ENCODE data around the gene GALNS.

GALNS gene

GRCh38 chr16:88883117-88883895 lies 26.6 kb upstream of the GALNS start:
- Histone ChIP-seq H3K4me3 (no peak overlapping the region), H3K27ac (no peak overlapping the region)
- TF ChIP-seq, protein P1, sequence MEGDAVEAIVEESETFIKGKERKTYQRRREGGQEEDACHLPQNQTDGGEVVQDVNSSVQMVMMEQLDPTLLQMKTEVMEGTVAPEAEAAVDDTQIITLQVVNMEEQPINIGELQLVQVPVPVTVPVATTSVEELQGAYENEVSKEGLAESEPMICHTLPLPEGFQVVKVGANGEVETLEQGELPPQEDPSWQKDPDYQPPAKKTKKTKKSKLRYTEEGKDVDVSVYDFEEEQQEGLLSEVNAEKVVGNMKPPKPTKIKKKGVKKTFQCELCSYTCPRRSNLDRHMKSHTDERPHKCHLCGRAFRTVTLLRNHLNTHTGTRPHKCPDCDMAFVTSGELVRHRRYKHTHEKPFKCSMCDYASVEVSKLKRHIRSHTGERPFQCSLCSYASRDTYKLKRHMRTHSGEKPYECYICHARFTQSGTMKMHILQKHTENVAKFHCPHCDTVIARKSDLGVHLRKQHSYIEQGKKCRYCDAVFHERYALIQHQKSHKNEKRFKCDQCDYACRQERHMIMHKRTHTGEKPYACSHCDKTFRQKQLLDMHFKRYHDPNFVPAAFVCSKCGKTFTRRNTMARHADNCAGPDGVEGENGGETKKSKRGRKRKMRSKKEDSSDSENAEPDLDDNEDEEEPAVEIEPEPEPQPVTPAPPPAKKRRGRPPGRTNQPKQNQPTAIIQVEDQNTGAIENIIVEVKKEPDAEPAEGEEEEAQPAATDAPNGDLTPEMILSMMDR (IDR thresholded peaks at IDR 0.05): no peak
- DNase-seq (ENCODE audit: low spot score): no peak

DNA sequence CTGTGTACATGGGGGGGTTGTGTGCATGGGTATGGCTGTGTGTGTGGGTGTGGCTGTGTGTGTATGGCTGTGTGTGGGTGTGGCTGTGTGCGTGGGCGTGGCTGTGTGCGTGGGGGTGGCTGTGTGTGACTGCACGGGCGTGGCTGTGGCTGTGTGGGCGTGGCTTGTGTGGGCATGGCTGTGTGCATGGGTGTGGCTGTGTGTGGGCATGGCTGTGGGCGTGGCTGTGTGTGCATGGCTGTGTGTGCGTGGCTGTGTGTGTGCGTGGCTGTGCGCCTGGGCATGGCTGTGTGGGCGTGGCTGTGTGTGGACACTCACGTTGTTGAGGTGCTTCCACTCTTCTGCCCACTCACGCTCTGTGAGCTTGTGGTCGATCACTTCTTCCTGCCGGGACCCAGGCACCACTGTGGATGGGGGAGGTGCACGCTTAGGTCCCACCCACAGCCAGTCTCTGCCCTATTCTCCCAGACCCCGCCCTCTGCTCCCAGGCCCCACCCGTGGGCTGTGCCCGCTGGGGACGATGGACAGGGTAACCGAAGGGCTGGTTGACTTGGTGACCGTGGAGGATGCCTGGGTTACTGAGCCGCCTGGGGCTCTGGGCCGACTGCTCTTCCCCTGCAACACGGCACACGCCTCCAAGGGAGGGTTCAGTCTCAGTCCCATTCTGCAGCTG lies 25.7 kb upstream of the GALNS start:
- no peak for DNase-seq (ENCODE audit: low spot score)

GRCh38 chr16:88881675-88882357 lies 25.1 kb upstream of the GALNS start:
- Histone ChIP-seq H3K27ac (no peak overlapping the region), H3K4me3 (no peak overlapping the region)
- TF ChIP-seq, protein P1 (IDR thresholded peaks at IDR 0.05): no peak
- DNase-seq (ENCODE audit: low spot score): no peak

More for the DNA sequence above, 25.7 kb upstream of the GALNS start:
- Histone ChIP-seq H3K4me3 (no peak overlapping the region), H3K27ac (no peak overlapping the region)
- TF ChIP-seq, protein P1 (IDR thresholded peaks at IDR 0.05): no peak

- no peak for DNase-seq (ENCODE audit: low spot score)
- Histone ChIP-seq H3K4me3 (peak overlapping the region; percentile 9), H3K27ac (no peak overlapping the region)
- TF ChIP-seq, protein P1 (IDR thresholded peaks at IDR 0.05): no peak
These were observed 24.4 kb upstream of the GALNS start for GRCh38 chr16:88881007-88881615.

DNA sequence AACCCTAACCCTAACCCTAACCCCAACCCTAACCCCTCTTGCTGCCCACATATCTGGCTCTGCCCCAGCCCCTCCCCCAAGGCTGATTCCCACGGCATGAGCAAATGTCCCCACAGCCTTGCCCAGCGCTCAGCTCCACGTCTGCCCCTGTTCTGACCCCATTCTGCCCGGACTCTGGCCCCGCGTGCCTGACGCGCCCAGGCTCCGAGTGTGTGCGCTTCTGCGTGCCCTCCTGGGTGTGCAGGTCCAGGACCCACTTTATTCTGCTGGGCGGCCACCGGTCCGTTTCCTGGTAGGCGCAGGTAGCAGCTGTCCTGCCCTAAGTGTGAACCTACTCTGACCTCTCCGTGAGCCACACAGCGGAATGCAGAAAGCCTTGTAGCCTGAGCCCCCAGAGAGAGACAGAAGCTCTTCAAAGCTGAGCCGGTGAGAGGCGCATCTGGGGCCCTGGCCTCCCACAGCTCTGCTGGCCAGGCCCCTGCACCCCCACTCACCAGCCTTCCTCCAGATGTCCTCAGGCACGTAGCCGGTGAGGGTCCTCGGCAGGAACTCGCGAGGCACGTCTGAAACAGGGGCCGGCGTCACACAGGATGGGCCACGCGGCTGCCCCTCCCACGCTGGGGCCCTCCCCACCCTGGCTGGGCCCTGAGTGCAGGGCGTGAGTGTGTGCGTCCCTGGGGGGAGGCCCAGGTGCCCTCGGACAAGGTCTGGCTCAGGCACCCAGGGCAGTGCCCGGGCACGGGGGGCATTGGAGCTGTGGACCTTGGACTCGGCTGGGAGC lies 23.7 kb upstream of the GALNS start:
- H3K27ac ChIP-seq: no peak overlapping the region
- no peak for DNase-seq (ENCODE audit: low spot score)
- H3K4me3 ChIP-seq: no peak overlapping the region
- TF ChIP-seq, protein P1 (IDR thresholded peaks at IDR 0.05): no peak

DNA sequence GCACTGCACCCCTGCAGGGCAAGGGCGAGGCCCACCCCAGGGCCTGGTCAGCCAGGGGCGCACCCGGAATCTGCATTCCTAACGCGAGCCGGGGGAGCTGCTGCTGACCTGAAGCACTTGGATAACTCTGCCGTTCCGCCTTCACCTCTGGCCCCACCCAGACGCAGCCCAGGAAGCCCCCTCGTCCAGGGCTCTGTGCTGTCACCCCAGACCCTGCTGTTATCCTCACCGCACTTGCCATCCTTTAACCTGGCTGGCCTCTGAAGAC lies 23.0 kb upstream of the GALNS start:
- TF ChIP-seq, protein P1 (IDR thresholded peaks at IDR 0.05): no peak
- Histone ChIP-seq H3K4me3 (no peak overlapping the region), H3K27ac (no peak overlapping the region)
- DNase-seq (ENCODE audit: low spot score): no peak
